Muscle of back (tissue), 11 donors: ENCODE data around the gene ARHGEF28. TPM values are rescaled to one million over a fixed set of nuclear protein-coding genes. Genes with fewer than 3 reads are reported as not detected.
A peak's percentile ranks its signal among the peaks of the same experiment; 100 is the strongest.

Experiments used
- DNase-seq, 3 donors: peaks; one replicate each; pipeline versions ENCODE4 v3.0.0 to v3.0.0-alpha.2; 2013
- polyA plus RNA-seq, 10 donors: library from polyadenylated mRNA; unstranded; fragments of 120-200 nt; gene quantifications; one replicate each; pipeline ENCODE4 v1.2.1, GENCODE V29; 2013; ENCODE audit not compliant: insufficient read length in 10 of 10

Gene ARHGEF28
- polyA plus RNA-seq, 10 donors: 2.3 to 5.8 (median 4.0) TPM

DNA sequence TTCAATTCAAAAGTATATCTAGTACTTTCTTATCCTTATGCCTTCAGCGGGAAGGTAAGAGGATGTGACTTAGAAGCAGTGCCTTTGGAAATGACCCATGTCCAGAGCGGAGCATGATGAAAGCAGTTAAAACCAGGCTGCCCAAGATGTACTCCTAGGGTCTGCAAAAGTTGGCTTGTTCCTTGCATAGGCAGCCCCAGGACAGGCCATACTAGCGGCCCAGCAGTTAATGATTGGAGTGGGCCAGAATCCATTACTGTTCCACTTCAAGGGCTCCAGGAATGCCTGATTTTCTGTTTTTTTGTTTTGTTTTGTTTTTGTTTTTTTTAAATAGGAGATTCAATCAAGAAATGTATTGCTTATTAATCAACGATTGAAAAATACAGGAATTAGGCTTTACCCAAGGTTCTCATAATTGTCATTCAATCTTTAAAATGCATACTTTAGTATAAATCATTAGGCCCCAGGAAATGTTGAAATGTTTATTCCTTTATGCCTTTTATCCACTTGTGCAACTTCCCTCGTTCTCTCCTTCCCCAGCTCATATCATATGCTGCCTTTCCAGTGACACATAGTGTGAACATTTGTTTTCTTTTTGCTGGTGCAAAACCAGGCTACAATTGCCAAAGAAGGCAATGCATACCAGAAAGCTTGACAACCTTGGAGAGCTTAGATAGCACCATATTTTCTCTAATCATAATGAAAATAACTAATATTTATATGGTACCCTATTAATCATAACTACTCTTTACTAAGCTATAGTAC, 190.8 kb downstream of the ARHGEF28 start:
- DNase-seq: peak in 1 of 3 donors; percentile 56

DNA sequence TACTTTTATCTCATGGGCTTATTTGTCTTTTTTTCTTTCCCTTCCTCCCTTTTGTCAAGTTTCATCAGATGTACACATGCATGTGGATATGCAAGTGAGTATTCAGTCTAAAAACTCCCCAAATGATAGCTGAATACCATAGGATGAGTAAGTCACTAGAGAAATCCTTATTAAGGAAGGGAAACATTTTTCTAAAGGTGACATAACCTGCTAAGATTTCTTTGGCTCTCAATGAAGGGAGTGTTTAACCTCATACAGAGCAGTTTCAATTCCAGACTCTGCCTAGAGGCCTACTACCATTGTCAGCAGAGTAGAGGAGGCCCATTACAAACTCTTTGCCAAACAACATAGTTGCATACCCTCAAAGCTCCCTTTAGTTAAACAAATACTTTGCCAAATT, 192.4 kb downstream of the ARHGEF28 start:
- DNase-seq: peak in 1 of 3 donors; percentile 62

DNA sequence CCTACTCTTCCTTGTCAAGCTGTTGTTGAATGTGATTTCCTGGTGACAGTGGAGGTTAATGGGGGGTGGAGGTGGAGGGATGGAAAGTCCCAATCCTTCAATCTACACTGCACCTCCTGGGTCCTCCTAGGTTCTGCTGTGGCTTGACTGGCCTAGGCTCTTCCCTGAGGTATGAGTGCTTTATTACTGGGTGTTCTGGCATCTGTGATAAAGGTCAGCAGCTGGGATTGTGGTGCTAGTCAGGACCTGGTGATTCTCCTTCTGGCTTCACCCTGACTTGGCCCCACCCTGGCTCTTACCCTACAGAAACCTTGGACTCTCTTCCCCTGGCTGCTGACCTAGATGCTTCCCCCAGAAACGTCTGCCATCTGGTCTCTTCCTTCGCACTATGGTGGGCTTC, 194.3 kb downstream of the ARHGEF28 start:
- no peak for DNase-seq

DNA sequence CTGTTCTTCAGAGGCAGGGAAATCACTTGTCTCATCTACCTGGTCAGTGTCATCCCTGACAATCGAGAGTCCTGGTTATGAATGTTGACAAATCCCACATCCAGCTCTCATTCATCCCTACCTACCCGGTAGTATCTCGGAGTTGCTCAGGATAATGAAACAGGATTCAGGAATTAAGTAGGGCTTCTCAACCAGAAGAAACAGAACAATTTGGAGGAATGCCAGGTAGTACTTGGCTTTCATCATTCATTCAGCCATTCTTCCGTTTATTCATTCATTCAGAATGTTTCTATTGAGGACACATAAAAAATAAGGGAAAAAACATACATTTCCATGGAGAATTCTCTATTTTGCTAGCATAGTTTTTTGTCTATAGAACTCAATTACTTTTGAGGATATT, 195.0 kb downstream of the ARHGEF28 start:
- DNase-seq: no peak

DNA sequence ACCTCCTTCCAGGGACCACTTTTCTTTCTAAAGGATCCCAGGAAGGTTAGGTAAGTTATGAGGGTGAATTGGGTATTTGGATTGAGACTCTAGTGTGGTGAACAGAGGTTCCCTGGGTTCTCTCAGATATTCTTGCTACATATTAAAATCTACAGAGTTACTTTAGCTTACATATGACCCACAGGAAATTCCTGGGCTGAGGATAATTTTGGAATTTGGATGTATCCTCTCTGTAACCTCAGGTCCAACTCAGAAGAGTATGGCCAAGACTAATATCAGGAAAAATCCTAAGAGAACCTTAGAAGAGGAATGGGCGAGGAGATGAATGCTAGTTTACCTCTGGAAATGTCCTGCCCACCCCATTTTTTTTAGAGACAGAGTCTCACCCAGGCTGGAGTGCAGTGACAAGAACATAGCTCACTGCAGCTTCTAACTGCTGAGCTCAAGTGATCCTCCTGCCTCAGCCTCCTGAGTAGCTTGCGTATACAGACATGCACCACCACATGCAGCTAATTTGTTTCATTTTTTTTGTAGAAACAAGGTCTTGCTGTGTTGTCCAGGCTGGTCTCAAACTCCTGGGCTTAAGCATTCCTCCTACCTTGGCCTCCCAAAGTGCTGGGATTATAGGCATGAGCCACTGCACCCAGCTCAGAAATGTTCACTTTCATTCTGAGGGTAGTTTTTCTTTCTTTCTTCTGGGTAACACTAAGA, 196.4 kb downstream of the ARHGEF28 start:
- DNase-seq: no peak

DNA sequence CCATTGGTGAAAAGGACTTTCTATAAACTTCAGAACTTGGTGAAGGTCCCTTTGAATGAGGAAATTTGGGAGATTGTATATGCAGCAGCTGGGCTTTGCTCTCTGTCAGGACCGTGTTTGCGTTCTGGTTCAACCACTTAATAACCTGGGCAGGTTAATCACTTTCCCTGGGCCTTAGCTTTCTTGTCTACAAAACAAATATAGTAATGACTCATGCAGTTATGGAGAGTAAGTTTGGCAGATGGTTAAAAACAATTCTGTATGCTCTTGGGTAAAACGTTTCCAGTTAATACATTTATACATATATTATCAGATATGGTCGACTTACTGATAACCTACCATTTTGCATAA, 197.0 kb downstream of the ARHGEF28 start:
- no peak for DNase-seq

DNA sequence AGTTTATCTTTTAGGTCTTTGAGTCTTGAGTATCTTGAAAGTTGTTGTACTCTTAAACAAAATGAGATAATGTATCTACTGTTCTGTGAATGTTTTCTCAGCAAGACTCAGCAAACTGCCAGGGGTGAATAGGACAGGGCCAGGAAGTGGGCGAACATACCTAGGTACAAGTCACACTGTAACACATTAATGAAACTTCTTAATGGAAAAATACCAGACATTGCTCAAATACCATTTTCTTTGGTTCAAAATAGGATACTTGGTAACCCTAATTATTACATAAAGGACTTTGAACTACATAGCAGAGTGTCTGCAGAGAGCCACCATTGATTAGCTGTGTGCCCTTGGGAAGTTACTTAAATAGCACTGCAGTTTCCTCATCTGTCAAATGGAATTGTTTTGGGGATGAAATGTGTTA, 197.5 kb downstream of the ARHGEF28 start:
- no peak for DNase-seq

DNA sequence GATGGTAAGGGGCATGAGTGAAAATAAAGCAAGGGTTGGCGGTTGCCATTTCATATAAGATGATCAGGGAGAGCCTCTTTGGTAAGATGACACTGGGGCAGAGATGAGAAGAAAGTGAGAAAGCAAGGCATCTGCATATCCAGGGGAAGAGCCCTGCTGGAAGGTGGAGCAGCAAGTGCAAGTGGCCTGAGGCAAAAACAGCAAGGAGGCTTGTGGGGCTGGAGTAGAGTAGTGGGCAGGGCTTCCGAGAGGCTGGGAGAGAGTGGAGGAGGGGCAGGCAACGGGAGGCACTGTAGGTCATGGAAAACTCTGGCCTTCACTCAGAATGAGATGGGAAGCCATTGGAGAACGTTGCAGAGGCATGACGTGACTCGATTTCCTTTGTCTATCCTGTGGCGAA, 199.2 kb downstream of the ARHGEF28 start:
- DNase-seq: no peak

DNA sequence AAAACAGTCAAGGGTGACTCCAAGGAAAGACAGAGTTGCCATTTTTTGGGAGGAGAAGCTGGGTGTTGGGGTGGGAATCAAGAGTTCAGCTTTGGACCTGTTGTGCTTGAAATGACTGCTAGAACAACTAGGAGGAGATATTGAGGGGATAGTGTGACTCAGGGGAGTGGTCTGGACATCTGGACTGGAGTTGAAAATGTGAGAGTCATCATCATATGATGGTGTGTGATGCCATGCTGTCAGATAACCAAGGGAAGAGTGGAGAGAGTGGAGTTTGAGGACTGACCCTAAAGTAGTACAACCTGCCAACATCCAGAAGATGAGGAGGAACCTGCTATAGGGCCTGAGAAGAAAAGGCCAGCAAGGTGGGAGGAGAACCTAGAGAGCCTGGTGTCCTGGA, 199.7 kb downstream of the ARHGEF28 start:
- no peak for DNase-seq

DNA sequence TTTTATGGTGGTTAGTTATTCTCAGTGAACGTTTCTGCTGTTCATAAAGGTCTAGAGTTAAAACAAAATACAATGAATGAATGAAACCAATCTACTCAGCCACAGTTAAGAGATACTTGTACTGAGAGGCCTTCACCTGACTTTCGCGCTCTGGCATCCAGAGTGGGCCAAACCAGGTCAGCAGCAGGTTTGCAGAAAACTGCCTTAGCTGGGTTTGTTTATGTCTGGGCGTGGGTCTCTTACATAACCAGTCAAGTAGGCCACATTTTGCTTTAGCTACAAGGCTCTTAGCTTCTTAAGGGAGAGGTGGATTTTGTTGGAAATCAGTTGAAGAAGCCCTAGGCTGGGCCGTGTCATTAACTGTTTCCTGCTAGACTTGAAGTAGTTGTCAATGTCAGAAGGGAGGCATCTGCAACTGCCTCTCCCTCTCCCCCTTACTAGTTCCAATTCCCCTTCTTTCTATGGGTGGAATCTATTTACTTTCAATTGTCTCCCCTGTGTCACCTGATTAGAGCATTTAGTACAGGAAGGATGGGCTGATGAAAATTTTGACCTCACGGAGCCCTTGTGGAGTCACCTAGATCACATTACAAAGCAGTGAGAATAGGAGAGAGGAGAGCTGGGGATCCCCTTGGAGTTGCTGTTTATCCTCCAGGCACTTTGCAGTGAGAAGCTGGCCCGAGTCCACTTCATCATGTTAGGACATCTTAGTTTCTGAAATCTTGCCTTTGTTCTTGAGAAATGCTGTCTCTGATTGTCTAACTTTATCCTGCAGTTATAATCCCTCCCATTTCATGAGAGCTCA, 200.5 kb downstream of the ARHGEF28 start:
- no peak for DNase-seq

DNA sequence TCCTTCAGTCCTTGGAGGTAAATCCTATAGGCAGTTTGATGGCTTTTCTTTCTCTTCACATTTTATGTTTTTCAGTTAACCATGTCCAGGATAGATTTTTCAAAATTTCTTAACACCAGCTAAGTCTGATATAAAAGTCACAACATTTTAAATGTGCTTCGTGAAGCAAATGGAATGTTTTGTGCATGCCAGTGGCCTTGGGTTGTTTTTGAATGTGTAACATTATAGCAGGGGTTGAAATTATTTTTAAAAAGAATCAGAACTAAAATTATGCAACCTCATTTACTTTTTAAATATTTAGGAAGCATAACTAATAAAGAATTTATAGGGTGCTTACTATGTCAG, 201.1 kb downstream of the ARHGEF28 start:
- DNase-seq: no peak

DNA sequence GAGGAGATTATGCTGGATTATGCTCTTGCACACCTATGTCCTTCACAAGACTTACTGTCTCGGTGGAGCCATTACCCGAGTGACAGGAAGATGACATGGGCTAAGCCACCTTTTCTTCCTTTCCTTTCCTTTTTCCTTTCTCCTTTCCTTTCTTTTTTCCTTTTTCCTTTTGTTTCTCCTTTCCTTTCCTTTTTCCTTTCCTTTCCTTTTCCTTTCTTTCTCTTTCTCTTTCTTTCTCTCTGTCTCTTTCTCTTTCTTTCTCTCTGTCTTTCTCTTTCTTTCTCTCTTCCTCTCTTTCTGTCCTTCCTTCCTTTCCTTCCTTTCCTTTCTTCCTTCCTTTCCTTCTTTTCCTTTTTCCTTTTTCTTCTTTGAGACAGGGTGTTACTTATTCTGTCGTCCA, 202.5 kb downstream of the ARHGEF28 start:
- DNase-seq: no peak

DNA sequence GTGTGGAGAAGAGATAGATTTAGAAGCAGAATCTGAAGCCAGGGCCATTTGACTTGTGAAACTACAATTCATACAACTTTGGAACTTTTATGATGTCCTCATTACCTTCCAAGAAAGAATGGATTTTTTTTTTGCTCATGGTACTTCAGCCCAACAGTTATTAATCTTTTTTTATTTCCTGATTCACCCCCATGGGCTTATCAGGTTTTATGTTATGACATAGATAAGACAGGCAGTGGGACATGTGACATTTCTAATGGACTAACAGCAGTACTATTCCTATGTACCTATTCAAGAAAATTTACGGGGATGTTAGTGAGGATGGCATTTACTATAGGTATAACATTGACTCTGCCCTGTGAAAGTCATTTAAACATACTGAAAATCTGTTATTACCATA, 204.7 kb downstream of the ARHGEF28 start:
- no peak for DNase-seq

DNA sequence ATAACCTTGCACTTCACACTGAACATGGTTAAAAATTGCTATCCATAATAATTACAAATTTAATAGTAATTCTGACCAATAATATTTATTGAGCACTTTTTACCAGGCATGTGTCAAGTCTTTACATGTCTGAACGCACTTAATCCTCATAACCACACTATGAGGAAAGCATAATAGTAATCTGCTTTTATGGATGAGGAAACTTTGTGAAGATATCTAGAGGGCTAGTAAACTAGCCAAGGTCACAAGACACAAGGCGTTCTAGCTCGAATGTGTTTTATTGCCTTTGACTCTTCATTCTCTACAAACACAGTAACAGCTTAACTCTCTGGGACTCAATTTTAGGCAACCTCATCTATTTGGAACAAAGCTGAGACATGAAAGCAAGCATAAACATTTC, 205.1 kb downstream of the ARHGEF28 start:
- DNase-seq: no peak

DNA sequence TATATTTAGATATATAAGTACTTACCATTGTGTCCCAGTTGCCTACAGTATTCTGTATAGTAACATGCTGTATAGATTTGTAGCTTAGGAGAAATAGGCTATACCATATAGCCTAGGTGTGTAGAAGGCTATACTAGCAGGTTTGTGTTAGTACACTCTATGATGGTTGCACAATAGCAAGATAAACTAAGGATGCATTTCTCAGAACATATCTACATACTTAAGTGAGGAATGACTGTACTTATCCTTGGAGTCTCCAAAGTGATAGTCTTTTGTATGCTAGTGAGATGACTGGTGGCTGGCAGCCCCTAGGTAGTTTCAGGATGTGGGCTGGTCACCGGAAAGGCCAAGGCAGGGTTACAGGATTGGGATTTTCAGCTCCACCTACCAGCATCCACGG, 208.7 kb downstream of the ARHGEF28 start:
- no peak for DNase-seq

DNA sequence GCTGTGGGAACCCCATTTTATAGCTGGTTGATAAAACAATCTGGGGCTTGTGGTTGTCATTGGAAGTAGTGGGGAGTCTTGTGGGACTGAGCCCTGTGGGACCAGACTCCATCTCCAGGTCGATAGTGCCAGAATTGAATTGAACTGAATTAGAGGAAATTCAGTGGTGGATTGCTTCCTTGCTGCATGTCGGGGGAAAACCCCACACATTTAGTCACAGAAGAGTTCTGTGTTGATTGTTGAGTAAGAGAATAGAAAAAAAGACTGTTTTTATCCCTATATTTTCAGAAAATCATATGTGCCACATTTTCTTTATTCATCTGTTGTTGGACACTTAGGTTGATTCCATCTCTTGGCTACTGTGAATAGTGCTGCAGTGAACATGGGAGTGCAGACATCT, 209.7 kb downstream of the ARHGEF28 start:
- DNase-seq: no peak

DNA sequence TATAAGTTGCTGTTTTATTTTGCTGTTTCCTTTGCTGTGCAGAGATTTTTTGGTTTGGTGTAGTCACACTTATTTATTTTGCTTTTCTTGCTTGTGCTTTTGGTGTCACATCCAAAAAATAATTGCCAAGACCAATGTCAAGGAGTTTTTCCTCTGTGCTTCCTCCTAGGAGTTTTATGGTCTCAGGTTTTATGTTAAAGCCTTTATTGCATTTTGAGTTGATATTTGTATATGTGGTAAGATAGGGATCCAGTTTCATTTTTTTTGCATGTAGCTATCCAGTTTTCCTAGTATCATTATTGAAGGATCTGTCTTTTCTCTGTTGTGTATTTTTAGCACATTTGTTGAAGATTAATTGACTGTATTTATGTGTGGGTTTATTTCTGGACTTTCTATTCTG, 210.6 kb downstream of the ARHGEF28 start:
- no peak for DNase-seq

DNA sequence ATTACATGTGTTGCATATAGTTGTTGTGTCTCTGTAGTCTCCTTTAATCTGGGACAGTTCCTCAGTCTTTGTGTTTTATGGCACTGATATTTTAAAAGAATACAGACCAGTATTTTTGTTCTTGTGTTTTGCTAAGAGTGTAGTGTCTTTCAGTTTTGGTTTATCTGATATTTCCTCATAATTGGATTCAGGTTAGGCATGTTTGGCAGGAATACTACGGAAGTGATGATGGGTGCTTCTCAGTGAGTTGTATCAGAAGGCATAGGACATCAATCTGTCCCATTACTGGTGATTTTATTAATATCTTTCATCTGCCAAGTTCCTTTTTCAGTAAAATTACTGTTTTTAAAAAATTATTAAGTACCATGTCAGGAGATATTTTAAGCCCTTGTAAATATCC, 212.9 kb downstream of the ARHGEF28 start:
- DNase-seq: no peak

DNA sequence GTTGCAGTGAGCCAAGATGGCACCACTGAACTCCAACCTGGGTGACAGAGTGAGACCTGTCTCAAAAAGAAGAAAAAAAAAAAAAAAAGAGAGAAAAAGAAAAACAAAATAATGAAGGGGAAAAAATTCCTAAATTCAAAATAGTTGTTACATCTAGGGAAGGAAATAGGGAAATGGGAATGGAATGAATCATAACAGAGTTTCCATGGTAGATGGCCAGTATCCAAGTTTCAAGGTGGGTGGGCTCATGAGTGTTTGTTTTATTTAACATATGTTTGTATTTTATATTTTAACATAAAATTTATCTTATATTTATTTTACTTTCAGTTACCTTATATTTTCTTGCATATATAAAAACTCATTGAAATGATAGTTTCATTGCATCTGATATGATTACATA, 215.6 kb downstream of the ARHGEF28 start:
- DNase-seq: no peak

DNA sequence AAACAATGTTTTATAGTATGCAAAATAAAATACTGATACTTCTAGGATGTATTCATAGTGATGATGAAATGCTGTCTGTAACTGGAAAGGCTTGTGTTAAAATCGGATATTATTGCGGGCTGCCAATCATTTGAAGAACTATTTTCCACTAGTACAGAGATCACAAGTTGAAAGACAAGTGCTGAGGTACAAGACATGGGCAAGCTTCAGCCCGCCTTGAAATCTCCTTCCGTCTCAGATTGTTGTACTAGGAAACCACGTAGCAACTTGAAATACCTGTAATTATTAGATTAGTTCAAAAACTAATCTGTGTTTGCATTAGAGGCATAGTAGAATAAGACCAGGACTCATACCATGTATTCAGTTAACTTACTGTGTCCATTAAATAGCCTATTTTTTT, 218.2 kb downstream of the ARHGEF28 start:
- DNase-seq: no peak

DNA sequence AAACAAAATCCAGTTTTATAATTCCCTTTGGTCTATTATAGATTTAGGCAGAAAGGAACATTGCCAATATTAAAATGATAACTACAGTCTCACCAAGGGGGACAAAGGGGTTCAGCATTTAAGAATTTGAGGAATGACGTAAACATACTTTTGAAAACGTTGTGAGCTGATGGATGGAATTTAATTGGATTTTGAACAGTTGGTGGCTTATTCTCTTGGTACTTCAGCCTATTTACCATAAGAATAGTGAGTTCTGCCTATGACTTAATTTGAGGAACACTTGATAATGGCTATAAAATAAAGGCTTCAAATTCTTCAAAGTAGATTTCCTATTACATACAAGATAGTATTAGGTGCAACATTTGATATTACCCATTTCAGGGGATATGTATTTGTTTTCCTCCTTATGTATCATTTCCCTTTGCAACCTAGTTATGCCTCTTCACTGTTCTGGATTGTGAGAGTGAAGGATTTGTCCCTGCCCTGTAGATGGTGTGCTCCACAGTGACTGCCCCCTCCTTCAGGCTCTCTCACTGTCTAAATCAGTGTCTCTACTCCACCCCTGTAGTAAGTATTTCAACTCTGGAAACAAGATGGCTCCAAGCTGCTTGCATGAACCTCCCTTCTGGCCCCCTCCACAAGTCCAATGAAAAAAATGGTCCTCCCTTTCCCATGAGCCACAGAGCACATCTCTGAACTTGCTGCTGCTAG, 225.6 kb downstream of the ARHGEF28 start:
- no peak for DNase-seq

DNA sequence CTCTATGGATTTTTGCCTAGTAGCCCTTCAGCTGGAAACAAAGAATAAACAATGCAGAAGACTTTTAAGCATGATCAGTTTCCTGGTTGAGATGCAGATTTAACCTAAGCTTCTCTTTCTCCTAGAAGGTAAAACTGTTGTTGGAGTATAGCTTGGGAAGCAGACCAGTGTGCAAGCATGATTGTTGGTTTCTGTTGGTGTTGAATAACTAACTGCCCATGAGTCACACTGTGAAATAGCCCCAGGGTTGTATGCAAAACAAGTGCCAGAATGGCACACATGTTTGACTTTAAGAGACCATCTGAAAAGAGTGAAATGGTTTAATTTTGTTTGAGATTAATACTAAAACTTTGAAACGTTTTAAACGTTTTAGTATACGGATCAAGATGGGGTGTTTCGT, 227.1 kb downstream of the ARHGEF28 start:
- no peak for DNase-seq
